Measurements from ENCODE around the gene ELMO1.

The ELMO1 gene

GRCh38 chr7:37062560-37062859 lies 386.2 kb downstream of the ELMO1 start:
- Histone ChIP-seq H3K23ac (ENCODE audit: low read length) (no peak overlapping the region), H3K9me3 (ENCODE audit: insufficient read depth, low read depth, low read length) (peaks cover 2% of the 10 kb centered on the region), H3K36me3 (ENCODE audit: control insufficient read depth in 1 of 2, insufficient read depth in 2 of 2, low read length in 2 of 2) (no peaks in the 10 kb centered on the region), H3K4me2 (ENCODE audit: low read length) (no peak overlapping the region), H3K9ac (ENCODE audit: low read length) (no peak overlapping the region), H3K27ac (ENCODE audit: low read depth, low read length) (no peak overlapping the region), H2BK120ac (ENCODE audit: insufficient read depth, low read length, poor library complexity) (no peak overlapping the region), H3K4me3 (ENCODE audit: low read depth, low read length) (no peak overlapping the region), H2AK5ac (ENCODE audit: low read length) (no peak overlapping the region), H3K14ac (ENCODE audit: low read length) (no peak overlapping the region), H4K8ac (ENCODE audit: low read depth, low read length) (no peak overlapping the region), H4K12ac (ENCODE audit: low read depth, low read length) (no peak overlapping the region), H3K27me3 (ENCODE audit: insufficient read depth, low read length) (no peaks in the 10 kb centered on the region), H2BK12ac (ENCODE audit: low read length) (no peak overlapping the region), H3K18ac (ENCODE audit: low read length) (no peak overlapping the region), H2AFZ (ENCODE audit: insufficient read depth, low read length, poor library complexity) (no peak overlapping the region), H3K79me1 (ENCODE audit: low read length) (no peaks in the 10 kb centered on the region), H4K91ac (ENCODE audit: low read depth, low read length) (no peak overlapping the region), H3K4ac (ENCODE audit: low read depth, low read length) (no peak overlapping the region), H3K4me1 (ENCODE audit: control insufficient read depth in 1 of 2, insufficient read depth in 2 of 2, low read length in 2 of 2) (no peaks in the 10 kb centered on the region), H2BK5ac (ENCODE audit: low read depth, low read length, poor library complexity) (no peak overlapping the region), H3K79me2 (ENCODE audit: control insufficient read depth, insufficient read depth, low read length, poor library complexity) (no peaks in the 10 kb centered on the region)
- WGBS (ENCODE audit: extremely low coverage, insufficient coverage, insufficient read length) = no CpG with 5 or more reads among the region's 3 CpGs
- no peak for DNase-seq

- Histone ChIP-seq H2AFZ (ENCODE audit: insufficient read depth, low read length, poor library complexity) (no peak overlapping the region), H4K91ac (ENCODE audit: low read depth, low read length) (no peak overlapping the region), H3K4me3 (ENCODE audit: low read depth, low read length) (no peak overlapping the region), H3K18ac (ENCODE audit: low read length) (no peak overlapping the region), H2BK120ac (ENCODE audit: insufficient read depth, low read length, poor library complexity) (no peak overlapping the region), H3K4ac (ENCODE audit: low read depth, low read length) (no peak overlapping the region), H3K27ac (ENCODE audit: low read depth, low read length) (no peak overlapping the region), H3K23ac (ENCODE audit: low read length) (no peak overlapping the region), H3K27me3 (ENCODE audit: insufficient read depth, low read length) (no peaks in the 10 kb centered on the region), H3K4me2 (ENCODE audit: low read length) (no peak overlapping the region), H3K79me2 (ENCODE audit: control insufficient read depth, insufficient read depth, low read length, poor library complexity) (no peaks in the 10 kb centered on the region), H2BK5ac (ENCODE audit: low read depth, low read length, poor library complexity) (no peak overlapping the region), H2BK12ac (ENCODE audit: low read length) (no peak overlapping the region), H4K8ac (ENCODE audit: low read depth, low read length) (no peak overlapping the region), H3K14ac (ENCODE audit: low read length) (no peak overlapping the region), H3K79me1 (ENCODE audit: low read length) (no peaks in the 10 kb centered on the region), H3K9me3 (ENCODE audit: insufficient read depth, low read depth, low read length) (peaks cover 2% of the 10 kb centered on the region), H3K9ac (ENCODE audit: low read length) (no peak overlapping the region), H3K4me1 (ENCODE audit: control insufficient read depth in 1 of 2, insufficient read depth in 2 of 2, low read length in 2 of 2) (no peaks in the 10 kb centered on the region), H3K36me3 (ENCODE audit: control insufficient read depth in 1 of 2, insufficient read depth in 2 of 2, low read length in 2 of 2) (no peaks in the 10 kb centered on the region), H4K12ac (ENCODE audit: low read depth, low read length) (no peak overlapping the region), H2AK5ac (ENCODE audit: low read length) (no peak overlapping the region)
- no peak for DNase-seq
- no CpG with 5 or more reads among the region's 5 CpGs for WGBS (ENCODE audit: extremely low coverage, insufficient coverage, insufficient read length)
These were observed 386.7 kb downstream of the ELMO1 start for GRCh38 chr7:37061849-37062559.

- no peak overlapping the region for H4K12ac ChIP-seq (ENCODE audit: low read depth, low read length)
These were observed 392.3 kb downstream of the ELMO1 start for GRCh38 chr7:37056234-37056912.

GRCh38 chr7:37054624-37055241 lies 393.9 kb downstream of the ELMO1 start:
- no peaks in the 10 kb centered on the region for H3K79me2 ChIP-seq (ENCODE audit: control insufficient read depth, insufficient read depth, low read length, poor library complexity)
- H3K4me3 ChIP-seq (ENCODE audit: low read depth, low read length) = no peak overlapping the region
- no peak overlapping the region for H3K9ac ChIP-seq (ENCODE audit: low read length)
- H2BK120ac ChIP-seq (ENCODE audit: insufficient read depth, low read length, poor library complexity) = no peak overlapping the region
- no peak overlapping the region for H4K91ac ChIP-seq (ENCODE audit: low read depth, low read length)
- H4K12ac ChIP-seq (ENCODE audit: low read depth, low read length) = no peak overlapping the region
- no peaks in the 10 kb centered on the region for H3K36me3 ChIP-seq (ENCODE audit: control insufficient read depth in 1 of 2, insufficient read depth in 2 of 2, low read length in 2 of 2)
- H3K4ac ChIP-seq (ENCODE audit: low read depth, low read length) = no peak overlapping the region
- H3K27ac ChIP-seq (ENCODE audit: low read depth, low read length) = no peak overlapping the region
- no peak overlapping the region for H2AFZ ChIP-seq (ENCODE audit: insufficient read depth, low read length, poor library complexity)
- no peak for DNase-seq
- no peak overlapping the region for H3K4me2 ChIP-seq (ENCODE audit: low read length)
- H4K8ac ChIP-seq (ENCODE audit: low read depth, low read length) = no peak overlapping the region
- H2BK5ac ChIP-seq (ENCODE audit: low read depth, low read length, poor library complexity) = no peak overlapping the region
- WGBS (ENCODE audit: extremely low coverage, insufficient coverage, insufficient read length) = no CpG with 5 or more reads among the region's 2 CpGs
- no peaks in the 10 kb centered on the region for H3K4me1 ChIP-seq (ENCODE audit: control insufficient read depth in 1 of 2, insufficient read depth in 2 of 2, low read length in 2 of 2)
- H3K79me1 ChIP-seq (ENCODE audit: low read length) = no peaks in the 10 kb centered on the region
- no peak overlapping the region for H3K23ac ChIP-seq (ENCODE audit: low read length)
- H3K27me3 ChIP-seq (ENCODE audit: insufficient read depth, low read length) = no peaks in the 10 kb centered on the region
- H3K18ac ChIP-seq (ENCODE audit: low read length) = no peak overlapping the region
- no peak overlapping the region for H2BK12ac ChIP-seq (ENCODE audit: low read length)
- H3K14ac ChIP-seq (ENCODE audit: low read length) = no peak overlapping the region
- no peak overlapping the region for H2AK5ac ChIP-seq (ENCODE audit: low read length)
- peaks cover 2% of the 10 kb centered on the region for H3K9me3 ChIP-seq (ENCODE audit: insufficient read depth, low read depth, low read length)

More at GRCh38 chr7:37056234-37056912, 392.3 kb downstream of the ELMO1 start:
- Histone ChIP-seq H3K27ac (ENCODE audit: low read depth, low read length) (no peak overlapping the region), H2BK5ac (ENCODE audit: low read depth, low read length, poor library complexity) (no peak overlapping the region), H3K36me3 (ENCODE audit: control insufficient read depth in 1 of 2, insufficient read depth in 2 of 2, low read length in 2 of 2) (no peaks in the 10 kb centered on the region), H3K79me1 (ENCODE audit: low read length) (no peaks in the 10 kb centered on the region), H3K9ac (ENCODE audit: low read length) (no peak overlapping the region), H2AFZ (ENCODE audit: insufficient read depth, low read length, poor library complexity) (no peak overlapping the region), H3K4ac (ENCODE audit: low read depth, low read length) (no peak overlapping the region), H3K27me3 (ENCODE audit: insufficient read depth, low read length) (no peaks in the 10 kb centered on the region), H4K8ac (ENCODE audit: low read depth, low read length) (no peak overlapping the region), H3K18ac (ENCODE audit: low read length) (no peak overlapping the region), H3K4me1 (ENCODE audit: control insufficient read depth in 1 of 2, insufficient read depth in 2 of 2, low read length in 2 of 2) (no peaks in the 10 kb centered on the region), H3K14ac (ENCODE audit: low read length) (no peak overlapping the region), H3K4me3 (ENCODE audit: low read depth, low read length) (no peak overlapping the region), H3K4me2 (ENCODE audit: low read length) (no peak overlapping the region), H3K79me2 (ENCODE audit: control insufficient read depth, insufficient read depth, low read length, poor library complexity) (no peaks in the 10 kb centered on the region), H2BK12ac (ENCODE audit: low read length) (no peak overlapping the region), H3K23ac (ENCODE audit: low read length) (no peak overlapping the region), H4K91ac (ENCODE audit: low read depth, low read length) (no peak overlapping the region), H2BK120ac (ENCODE audit: insufficient read depth, low read length, poor library complexity) (no peak overlapping the region), H3K9me3 (ENCODE audit: insufficient read depth, low read depth, low read length) (peaks cover 2% of the 10 kb centered on the region), H2AK5ac (ENCODE audit: low read length) (no peak overlapping the region)
- DNase-seq = no peak
- no CpG with 5 or more reads among the region's 4 CpGs for WGBS (ENCODE audit: extremely low coverage, insufficient coverage, insufficient read length)

Measured in trophoblast cell (in vitro differentiated cells and primary cell).